Measurements from ENCODE around the gene SLC45A3.

SLC45A3 gene

DNA sequence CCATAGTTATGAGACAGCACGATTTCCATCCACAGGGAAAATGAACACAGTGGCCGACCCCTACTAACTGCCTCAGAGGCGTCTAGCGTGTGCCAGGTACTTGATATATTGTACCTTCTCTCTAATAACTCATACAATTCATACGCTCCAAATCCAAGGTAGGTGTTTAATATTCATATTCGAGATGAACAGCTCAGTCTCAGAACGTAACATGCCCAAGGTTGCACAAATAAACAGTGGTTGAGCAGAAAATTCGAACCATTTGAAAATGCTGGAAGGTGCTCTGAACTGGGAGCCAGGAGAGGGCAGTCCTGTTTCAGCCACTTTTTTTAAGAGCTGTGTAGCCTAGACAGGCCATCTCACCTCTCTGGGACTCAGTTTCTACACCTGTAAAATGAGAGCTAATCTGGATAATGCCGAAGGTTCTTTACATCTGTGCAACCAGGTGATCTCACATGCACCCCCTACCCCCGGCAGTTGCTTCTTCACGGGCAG lies 7.9 kb downstream of the SLC45A3 start:
- no peak for TF ChIP-seq POLR2A (IDR thresholded peaks at IDR 0.05; ENCODE audit: extremely low read depth, insufficient read length)
- no peak overlapping the region for H3K4me3 ChIP-seq (ENCODE audit: low read depth, low read length)
- DNase-seq (ENCODE audit: low read depth) = no peak

DNA sequence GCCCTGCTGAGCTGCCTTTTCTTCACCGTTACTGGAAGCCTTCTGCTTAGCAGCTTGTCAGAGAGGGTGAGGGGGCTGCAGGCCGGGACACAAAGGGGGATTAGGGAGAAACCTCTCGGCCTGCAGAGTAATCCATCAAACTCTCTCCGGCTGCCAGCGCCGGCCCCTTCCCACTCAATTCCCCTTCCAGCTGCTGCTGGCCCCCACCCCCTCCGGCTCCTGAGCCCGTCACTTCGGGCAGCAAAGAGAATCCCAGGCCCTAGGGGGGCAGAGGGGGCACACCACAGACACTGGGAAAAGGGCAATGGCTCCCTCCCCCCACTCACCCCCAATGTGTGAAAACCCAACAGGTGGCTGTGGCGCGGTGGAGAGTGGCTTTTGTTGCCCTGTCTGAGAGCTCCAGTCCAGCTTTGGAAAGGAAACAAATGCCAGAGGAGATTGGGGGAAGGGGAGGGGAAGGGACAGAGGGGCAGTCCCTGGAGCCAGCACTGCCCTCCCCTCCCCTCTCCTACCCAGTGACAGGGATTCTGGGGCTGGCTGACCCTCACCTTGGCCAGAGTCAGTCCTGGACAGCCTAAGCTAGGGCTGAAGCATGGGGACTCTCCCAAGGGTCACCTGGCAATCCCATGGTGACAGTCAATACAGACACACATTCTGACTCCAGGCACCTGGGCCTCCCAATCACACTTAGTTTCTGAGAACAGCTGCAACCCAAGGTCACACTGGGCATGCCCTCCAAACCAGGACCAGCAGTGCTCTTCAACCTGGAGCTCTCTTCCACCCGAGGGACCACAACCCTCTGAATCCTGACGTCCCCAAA lies 9.5 kb downstream of the SLC45A3 start:
- DNase-seq (ENCODE audit: low read depth) = no peak
- TF ChIP-seq, protein P1, sequence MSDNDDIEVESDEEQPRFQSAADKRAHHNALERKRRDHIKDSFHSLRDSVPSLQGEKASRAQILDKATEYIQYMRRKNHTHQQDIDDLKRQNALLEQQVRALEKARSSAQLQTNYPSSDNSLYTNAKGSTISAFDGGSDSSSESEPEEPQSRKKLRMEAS (IDR thresholded peaks at IDR 0.05; ENCODE audit: low read depth, low read length) = no peak
- TF ChIP-seq POLR2A (IDR thresholded peaks at IDR 0.05; ENCODE audit: extremely low read depth, insufficient read length) (no peak), MYC (IDR thresholded peaks at IDR 0.05; ENCODE audit: low read depth, low read length) (no peak)
- TF ChIP-seq, protein P2, sequence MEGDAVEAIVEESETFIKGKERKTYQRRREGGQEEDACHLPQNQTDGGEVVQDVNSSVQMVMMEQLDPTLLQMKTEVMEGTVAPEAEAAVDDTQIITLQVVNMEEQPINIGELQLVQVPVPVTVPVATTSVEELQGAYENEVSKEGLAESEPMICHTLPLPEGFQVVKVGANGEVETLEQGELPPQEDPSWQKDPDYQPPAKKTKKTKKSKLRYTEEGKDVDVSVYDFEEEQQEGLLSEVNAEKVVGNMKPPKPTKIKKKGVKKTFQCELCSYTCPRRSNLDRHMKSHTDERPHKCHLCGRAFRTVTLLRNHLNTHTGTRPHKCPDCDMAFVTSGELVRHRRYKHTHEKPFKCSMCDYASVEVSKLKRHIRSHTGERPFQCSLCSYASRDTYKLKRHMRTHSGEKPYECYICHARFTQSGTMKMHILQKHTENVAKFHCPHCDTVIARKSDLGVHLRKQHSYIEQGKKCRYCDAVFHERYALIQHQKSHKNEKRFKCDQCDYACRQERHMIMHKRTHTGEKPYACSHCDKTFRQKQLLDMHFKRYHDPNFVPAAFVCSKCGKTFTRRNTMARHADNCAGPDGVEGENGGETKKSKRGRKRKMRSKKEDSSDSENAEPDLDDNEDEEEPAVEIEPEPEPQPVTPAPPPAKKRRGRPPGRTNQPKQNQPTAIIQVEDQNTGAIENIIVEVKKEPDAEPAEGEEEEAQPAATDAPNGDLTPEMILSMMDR (IDR thresholded peaks at IDR 0.05; ENCODE audit: low read depth, low read length) = no peak
- H3K4me3 ChIP-seq (ENCODE audit: low read depth, low read length) = no peak overlapping the region

DNA sequence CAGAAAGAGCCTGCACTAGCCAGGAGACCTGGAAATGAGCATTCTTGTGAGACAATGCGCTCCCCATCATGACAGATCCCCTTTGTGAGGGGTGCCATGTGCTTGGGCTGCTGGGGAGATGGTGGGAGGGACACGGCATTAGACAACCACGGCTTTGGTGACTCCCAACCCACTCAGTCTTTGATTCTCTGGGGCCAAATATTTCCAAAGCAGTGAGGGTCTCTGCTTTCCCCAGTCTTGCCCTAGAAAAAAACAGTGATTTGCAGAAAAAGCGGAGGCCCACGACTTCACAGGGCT lies 10.2 kb downstream of the SLC45A3 start:
- TF ChIP-seq, protein P2 (IDR thresholded peaks at IDR 0.05; ENCODE audit: low read depth, low read length) = no peak
- TF ChIP-seq, protein P1 (IDR thresholded peaks at IDR 0.05; ENCODE audit: low read depth, low read length) = no peak
- TF ChIP-seq MYC (IDR thresholded peaks at IDR 0.05; ENCODE audit: low read depth, low read length) (no peak), POLR2A (IDR thresholded peaks at IDR 0.05; ENCODE audit: extremely low read depth, insufficient read length) (no peak)
- no peak for DNase-seq (ENCODE audit: low read depth)
- H3K4me3 ChIP-seq (ENCODE audit: low read depth, low read length) = no peak overlapping the region

DNA sequence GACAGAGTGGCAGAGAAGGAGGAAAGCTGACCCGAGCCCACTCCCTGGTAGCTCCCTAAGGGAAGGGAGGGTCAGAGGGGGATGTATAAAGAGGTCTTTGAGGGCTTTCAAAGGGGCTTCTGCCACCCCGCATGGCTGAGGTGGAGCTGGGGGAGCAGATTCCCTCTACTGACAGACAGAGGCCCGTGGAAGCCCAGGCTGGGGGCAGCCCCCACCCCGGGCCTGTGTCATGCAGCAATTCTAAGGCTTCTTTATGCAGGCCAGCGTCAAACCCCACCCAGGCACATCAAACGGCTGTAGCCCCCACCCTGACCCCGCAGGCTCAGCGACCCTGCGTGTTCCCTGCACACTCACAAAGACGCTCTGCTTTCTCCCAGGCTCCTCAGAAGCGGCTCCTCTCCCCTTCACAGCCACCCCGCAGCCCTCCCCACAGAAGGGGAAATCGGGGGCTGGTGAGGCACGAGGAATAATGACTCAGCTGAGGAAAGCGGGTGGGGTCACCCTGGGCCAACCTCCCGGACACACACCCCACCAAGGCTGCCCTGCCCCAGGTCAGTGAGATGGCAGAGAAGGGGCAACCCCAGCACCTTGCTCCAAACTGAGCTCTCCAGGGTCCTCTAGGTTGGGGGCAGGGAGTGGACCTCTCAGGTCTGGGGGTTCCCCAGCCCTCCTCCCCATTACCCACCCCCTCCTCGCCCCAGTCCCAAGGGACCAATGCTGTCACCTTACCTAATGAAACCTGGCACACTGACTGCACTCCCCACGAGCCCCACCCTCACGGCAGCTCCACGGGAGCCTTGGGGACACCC lies 10.8 kb downstream of the SLC45A3 start:
- DNase-seq (ENCODE audit: low read depth) = peak; percentile 37
- H3K4me3 ChIP-seq (ENCODE audit: low read depth, low read length) = no peak overlapping the region
- TF ChIP-seq, protein P2 (IDR thresholded peaks at IDR 0.05; ENCODE audit: low read depth, low read length) = no peak
- no peak for TF ChIP-seq POLR2A (IDR thresholded peaks at IDR 0.05; ENCODE audit: extremely low read depth, insufficient read length)
- TF ChIP-seq, protein P1 (IDR thresholded peaks at IDR 0.05; ENCODE audit: low read depth, low read length) = no peak
- TF ChIP-seq MYC (IDR thresholded peaks at IDR 0.05; ENCODE audit: low read depth, low read length) = no peak

DNA sequence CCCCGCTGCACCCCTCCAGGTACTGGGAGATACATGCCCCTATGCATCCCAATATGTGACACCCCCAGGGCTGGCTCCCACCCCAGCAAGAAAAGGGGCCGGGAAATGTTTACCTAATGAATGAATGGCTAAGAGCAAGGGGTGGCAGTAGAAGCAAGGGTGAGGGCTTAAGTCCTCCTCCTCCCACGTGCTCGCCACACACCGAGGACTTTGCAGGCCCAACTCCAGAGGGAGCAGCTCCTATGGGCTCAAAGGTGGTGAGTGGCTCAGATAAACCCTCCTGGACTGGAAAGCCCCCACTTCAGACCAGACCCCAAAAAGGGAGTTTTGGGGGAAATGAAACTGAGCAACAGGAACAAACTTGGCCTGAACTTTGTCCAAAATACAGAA lies 11.4 kb downstream of the SLC45A3 start:
- H3K4me3 ChIP-seq (ENCODE audit: low read depth, low read length) = no peak overlapping the region
- TF ChIP-seq MYC (IDR thresholded peaks at IDR 0.05; ENCODE audit: low read depth, low read length) (peak; percentile 40; the same call in 1 of the 2 replicates), POLR2A (IDR thresholded peaks at IDR 0.05; ENCODE audit: extremely low read depth, insufficient read length) (no peak)
- TF ChIP-seq, protein P1 (IDR thresholded peaks at IDR 0.05; ENCODE audit: low read depth, low read length) = peak; percentile 64; the same call in 1 of the 2 replicates
- TF ChIP-seq, protein P2 (IDR thresholded peaks at IDR 0.05; ENCODE audit: low read depth, low read length) = no peak
- peak; percentile 48 for DNase-seq (ENCODE audit: low read depth)
